ENCODE results near the gene C3. TPM values are rescaled to one million over a fixed set of nuclear protein-coding genes. Genes with fewer than 3 reads are reported as not detected.
"Not testable (repeated sequence)": the region's sequence is repeated elsewhere in the genome, so short reads cannot be mapped to it uniquely, and the experiment has no call there.

C3 gene
- total RNA-seq (1 to 10 TPM in 1 of 2 experiments, under 1 TPM in 1; 0.80 to 2.4 TPM), polyA plus RNA-seq (not detected), total RNA-seq (0 to 0.84 (median 0.12) reads per million in 6 experiments)

DNA sequence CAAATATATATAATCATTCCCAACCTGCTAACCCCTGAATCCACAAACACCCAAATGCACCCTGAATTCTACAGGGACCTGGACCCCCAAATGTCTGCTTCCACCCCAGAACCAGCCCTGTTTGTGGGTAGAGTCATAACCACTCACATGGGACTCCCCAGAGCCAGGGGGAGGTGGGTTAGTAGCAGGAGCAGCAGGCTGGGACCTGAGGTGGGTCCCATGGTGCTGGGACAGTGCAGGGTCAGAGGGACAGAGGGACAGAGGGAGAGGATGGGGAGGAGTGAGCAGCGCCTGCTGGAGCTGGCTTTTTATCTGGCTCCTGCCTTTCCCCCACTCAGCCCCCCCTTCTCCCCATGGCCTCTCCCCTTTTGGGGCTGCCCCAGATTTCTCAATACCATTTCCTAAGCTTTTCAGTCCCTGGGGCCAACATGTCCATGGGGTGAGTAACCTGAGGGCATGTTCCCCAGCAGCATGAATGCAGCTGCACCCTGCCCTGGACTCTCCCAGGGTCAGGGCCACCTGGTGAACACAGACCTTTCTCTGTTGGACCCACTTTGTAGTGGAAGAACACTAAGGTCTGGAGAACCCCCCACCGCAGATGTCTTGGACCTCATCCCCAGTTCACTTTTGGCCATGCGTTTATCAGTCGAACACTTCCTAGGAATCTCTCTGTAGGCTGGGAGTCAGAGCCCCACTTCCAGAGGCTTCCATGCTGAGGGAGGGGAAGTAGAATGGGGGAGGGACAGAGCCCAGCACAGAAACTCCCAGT lies at the start of gene C3:
TSS of gene C3 (minus strand) at position 282 of the 769 bp plus-strand sequence. CDS start at position 221, 61 bp downstream.
- H3K27ac Mint-ChIP-seq = peak within 1 kb of the TSS in 1 of 10 donors; percentile 39
- POLR2A ChIA-PET = interaction anchor here (0.7 kb wide), 1 partner anchor 200 kb away, joined by 3 read pairs; no protein-coding TSS in a partner anchor
- H3K27me3 Mint-ChIP-seq = peaks cover 0 to 10% (median 5%) of the 10 kb centered on the region in 5 donors
- DNase-seq (no peak), ATAC-seq (no peak)
- no peaks in the 10 kb centered on the region for H3K36me3 Mint-ChIP-seq
- no peaks in the 10 kb centered on the region for H3K9me3 Mint-ChIP-seq
- H3K4me3 Mint-ChIP-seq = no peak within 1 kb of the TSS
- peaks cover 17 to 47% (median 24%) of the 10 kb centered on the region in 4 donors for H3K4me1 Mint-ChIP-seq

DNA sequence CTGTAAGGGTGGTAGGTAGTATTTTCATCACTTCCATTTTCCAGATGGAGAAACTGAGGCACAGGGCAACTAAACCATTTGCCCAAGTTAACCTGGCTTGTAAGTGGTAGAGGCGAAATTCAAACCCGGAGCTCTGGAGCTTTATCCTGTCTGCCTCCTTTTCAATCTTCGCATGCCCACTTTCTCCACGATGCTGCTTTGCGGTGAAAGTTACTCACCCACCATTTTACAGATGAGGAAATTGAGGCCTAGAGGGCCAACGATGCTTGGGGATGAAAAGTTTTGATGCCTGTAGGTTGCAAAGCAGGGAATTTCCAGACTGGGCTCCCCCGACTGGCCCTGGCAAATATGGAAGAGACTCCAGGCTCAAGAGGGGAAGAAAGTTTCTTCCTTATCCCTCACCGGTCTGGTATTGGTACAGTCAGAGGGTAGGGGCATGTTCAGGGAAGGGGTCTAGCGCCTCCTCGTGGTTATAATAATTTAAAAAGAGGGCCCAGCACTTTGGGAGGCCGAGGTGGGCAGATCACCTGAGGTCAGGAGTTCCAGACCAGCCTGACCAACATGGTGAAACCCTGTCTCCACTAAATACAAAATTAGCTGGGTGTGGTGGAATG lies 48.7 kb upstream of the C3 start:
- Mint-ChIP-seq H3K27ac (peak overlapping the region; percentile 3 to 99 (median 96)), H3K36me3 (peaks cover 0 to 3% (median 1%) of the 10 kb centered on the region in 3 donors), H3K4me3 (peak overlapping the region in 1 of 10 donors; percentile 6), H3K27me3 (no peaks in the 10 kb centered on the region), H3K4me1 (peaks cover 30 to 60% (median 47%) of the 10 kb centered on the region in 4 donors), H3K9me3 (no peaks in the 10 kb centered on the region)
- no peak for ATAC-seq
- POLR2A ChIA-PET = interaction anchor here (0.6 to 5.0 kb wide), 3 partner anchors 31 to 121 kb away, joined by 6 to 54 read pairs (median 13); partner anchors contain the start of gene GPR108
- DNase-seq = peak in 1 of 10 donors; percentile 16

DNA sequence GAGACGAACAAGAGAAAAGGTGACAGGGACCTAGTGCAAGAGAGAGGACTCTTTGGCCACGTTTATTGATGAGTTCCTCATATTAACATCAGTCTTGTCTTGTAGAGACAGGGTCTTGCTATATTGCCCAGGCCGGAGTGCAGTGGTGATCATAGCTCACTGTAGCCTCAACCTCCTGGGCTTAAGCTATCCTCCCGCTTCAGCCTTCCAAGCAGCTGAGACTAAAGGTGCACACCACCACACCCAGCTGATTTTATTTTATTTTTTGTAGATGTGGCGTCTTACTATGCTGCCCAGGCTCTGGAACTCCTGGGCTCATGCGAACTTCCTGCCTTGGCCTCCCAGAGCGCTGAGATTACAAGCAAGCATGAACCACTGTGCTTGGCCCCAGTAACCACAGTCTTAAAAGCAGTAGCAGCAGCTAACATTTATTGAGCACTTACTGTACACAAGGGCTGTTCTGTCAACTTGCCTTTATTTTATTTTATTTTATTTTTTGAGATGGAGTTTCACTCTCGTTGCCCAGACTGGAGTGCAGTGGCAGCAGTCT lies 47.9 kb upstream of the C3 start:
- Mint-ChIP-seq H3K4me1 (peaks cover 25 to 59% (median 41%) of the 10 kb centered on the region in 4 donors), H3K9me3 (no peaks in the 10 kb centered on the region), H3K36me3 (peaks cover 0 to 2% (median 2%) of the 10 kb centered on the region in 3 donors), H3K4me3 (peak overlapping the region; percentile 88 to 99 (median 96)), H3K27ac (peak overlapping the region; percentile 89 to 99 (median 97)), H3K27me3 (no peaks in the 10 kb centered on the region)
- POLR2A ChIA-PET = interaction anchor here (0.5 to 5.0 kb wide), 6 partner anchors 10 to 33 kb away, joined by 3 to 54 read pairs (median 6); partner anchors contain the start of gene GPR108
- ATAC-seq = no peak
- peak in 5 of 10 donors; percentile 19 to 43 (median 29) for DNase-seq

DNA sequence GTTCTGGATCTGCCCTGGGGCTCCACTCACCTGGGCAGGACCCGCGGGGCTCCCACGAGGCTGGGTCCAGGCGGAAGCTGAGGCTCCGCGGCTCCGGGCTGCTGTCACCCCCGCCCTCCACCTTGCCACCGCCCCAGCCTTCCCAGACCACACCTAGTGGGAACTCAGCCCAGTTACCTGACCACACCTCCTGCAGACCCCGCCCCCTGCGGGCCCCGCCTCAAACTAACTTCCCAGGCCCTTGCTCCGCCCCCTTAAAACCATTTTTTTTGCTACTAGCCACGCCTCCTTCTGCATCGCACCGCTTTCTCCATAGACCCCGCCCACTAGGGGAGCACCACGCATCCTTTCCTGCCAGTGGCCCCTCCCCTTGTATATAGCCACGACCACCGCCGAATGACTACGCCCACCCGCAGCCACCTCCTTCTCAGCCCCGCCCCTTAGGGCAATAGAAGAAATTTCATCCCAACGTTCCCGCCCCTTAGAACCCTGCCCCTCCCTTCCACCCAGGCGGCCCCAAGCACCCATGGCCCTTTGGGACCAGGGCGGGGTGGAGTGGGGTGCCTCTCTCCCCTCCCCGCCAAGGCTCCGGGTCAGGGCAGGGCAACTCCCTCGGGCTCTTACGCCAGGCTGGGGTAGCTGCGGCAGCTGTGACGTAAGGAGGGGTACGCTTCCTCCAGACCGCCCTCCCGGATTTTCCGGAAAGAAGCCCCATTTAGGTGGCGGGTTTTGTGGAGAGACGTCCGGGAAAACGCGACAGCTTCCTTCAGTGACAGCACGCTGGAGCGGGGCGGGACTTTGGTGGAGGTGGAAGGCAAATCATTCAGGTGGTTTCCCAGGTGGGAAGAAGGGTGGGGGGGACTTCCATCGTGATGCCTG lies 47.1 kb upstream of the C3 start, which contains the start of gene SH2D3A:
TSS of gene SH2D3A (minus strand) at position 79 of the 879 bp plus-strand sequence. CDS start 3,687 bp downstream, outside the sequence.
- Mint-ChIP-seq H3K9me3 (no peaks in the 10 kb centered on the region), H3K27ac (peak within 1 kb of the TSS; percentile 89 to 99 (median 97)), H3K27me3 (no peaks in the 10 kb centered on the region), H3K4me1 (peaks cover 25 to 61% (median 40%) of the 10 kb centered on the region in 4 donors), H3K4me3 (peak within 1 kb of the TSS; percentile 88 to 99 (median 96)), H3K36me3 (peaks cover 0 to 7% (median 2%) of the 10 kb centered on the region in 3 donors)
- DNase-seq (peak; percentile 89 to 98 (median 96)), ATAC-seq (peak; percentile 79 to 80)
- POLR2A ChIA-PET = interaction anchor here (0.5 to 5.0 kb wide), 9 partner anchors 11 to 95 kb away, joined by 3 to 54 read pairs (median 5); partner anchors contain the start of gene GPR108

DNA sequence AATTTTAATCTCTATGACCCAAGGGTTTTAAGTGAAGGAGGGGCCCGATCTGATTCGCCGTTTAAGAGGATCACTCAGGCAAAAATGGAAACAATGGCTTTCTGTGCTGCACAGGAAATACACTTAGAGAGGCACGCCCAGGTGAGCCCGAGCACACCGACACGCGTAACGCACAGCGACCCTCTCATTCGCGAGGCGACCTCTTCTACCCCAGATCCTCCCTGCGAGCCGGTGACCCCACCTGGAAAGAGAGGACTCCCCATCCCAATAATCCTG lies 46.6 kb upstream of the C3 start:
- peaks cover 0 to 13% (median 2%) of the 10 kb centered on the region in 3 donors for H3K36me3 Mint-ChIP-seq
- H3K4me3 Mint-ChIP-seq = peak overlapping the region; percentile 88 to 99 (median 96)
- peak; percentile 73 to 76 for ATAC-seq
- H3K9me3 Mint-ChIP-seq = no peaks in the 10 kb centered on the region
- POLR2A ChIA-PET = interaction anchor here (0.7 to 5.0 kb wide), 8 partner anchors 8 to 96 kb away, joined by 3 to 54 read pairs (median 6); partner anchors contain the start of gene GPR108
- H3K27ac Mint-ChIP-seq = peak overlapping the region; percentile 89 to 99 (median 97)
- no peak for DNase-seq
- no peaks in the 10 kb centered on the region for H3K27me3 Mint-ChIP-seq
- H3K4me1 Mint-ChIP-seq = peaks cover 20 to 60% (median 36%) of the 10 kb centered on the region in 4 donors

DNA sequence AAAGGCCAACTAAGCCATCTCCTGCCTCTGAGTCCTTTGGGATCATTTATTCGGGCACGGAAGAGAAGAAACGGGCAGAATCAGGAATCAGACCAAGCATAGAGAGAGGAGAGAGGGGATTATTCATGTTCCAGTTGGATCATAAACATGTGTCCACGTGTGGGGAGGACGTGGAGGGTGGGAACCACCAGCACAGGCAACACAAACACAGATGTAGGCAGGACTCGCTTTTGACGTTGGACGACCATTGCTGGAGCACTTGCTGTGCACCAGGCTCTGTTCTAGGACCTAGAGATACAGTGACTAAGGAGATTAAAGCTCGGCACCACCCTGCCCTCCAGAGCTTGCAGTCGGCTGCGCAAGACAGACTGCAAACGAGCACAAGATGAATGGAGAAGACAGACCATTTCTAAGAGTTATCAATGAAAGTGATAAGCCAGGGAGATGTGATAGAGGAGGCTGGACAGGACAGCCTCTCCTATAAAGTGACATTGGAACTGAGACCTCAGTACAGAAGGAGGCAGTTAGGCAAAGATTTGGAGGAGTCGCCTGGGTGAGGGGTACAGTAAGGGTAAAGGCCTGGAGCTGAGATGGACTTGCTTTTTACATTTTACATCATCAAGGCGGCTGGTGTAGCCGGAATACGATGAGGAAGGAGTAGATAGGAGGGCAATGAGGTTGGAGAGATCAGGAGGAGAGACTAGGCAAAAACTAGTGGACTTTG lies 46.1 kb upstream of the C3 start:
- ATAC-seq (no peak), DNase-seq (peak in 1 of 10 donors; percentile 10)
- H3K4me1 Mint-ChIP-seq = peaks cover 17 to 55% (median 31%) of the 10 kb centered on the region in 4 donors
- no peaks in the 10 kb centered on the region for H3K9me3 Mint-ChIP-seq
- H3K27ac Mint-ChIP-seq = peak overlapping the region; percentile 89 to 99 (median 97)
- no peaks in the 10 kb centered on the region for H3K27me3 Mint-ChIP-seq
- POLR2A ChIA-PET = interaction anchor here (0.7 to 5.0 kb wide), 9 partner anchors 8 to 124 kb away, joined by 3 to 54 read pairs (median 5); partner anchors contain the start of gene GPR108
- H3K36me3 Mint-ChIP-seq = peaks cover 0 to 15% (median 2%) of the 10 kb centered on the region in 3 donors
- H3K4me3 Mint-ChIP-seq = peak overlapping the region; percentile 88 to 99 (median 96)

DNA sequence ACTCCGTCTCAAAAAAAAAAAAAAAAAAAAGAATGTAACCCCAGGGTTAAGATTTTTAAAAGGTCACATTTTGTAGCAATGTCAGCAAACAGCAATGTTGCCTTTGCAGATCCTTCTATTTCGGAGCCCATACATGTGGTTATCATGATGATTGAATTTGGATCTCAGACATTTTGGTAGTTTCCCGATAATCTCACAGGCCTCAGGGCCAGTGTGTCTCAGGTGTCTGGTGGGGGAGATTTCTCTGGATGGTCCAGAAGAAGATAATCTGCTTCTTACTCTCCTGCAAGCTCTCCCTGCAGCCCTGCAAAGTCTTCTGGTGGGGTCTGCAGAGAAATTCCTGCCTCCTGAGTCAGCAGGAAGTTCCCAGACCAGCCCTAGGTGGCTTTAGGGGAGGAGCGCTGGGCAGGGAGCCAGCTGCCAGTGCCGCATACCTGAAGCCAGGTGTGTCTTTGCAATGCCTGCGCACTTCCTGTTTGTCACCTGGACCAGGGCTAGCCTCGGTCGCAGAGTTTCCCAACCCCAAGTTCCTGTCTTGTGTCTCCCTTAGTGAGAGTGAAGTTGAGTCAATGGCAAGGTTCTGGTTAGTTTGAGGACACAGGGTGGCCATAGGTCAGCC lies 45.4 kb upstream of the C3 start:
- ATAC-seq (no peak), DNase-seq (peak in 3 of 10 donors; percentile 33 to 42 (median 33))
- Mint-ChIP-seq H3K9me3 (no peaks in the 10 kb centered on the region), H3K4me1 (peaks cover 17 to 59% (median 31%) of the 10 kb centered on the region in 4 donors), H3K27ac (peak overlapping the region; percentile 89 to 99 (median 97)), H3K36me3 (peaks cover 0 to 22% (median 5%) of the 10 kb centered on the region in 3 donors), H3K27me3 (no peaks in the 10 kb centered on the region), H3K4me3 (peak overlapping the region; percentile 88 to 99 (median 96))
- POLR2A ChIA-PET = interaction anchor here (0.6 to 5.0 kb wide), 6 partner anchors 9 to 407 kb away, joined by 3 to 54 read pairs (median 6); partner anchors contain the start of gene GPR108

DNA sequence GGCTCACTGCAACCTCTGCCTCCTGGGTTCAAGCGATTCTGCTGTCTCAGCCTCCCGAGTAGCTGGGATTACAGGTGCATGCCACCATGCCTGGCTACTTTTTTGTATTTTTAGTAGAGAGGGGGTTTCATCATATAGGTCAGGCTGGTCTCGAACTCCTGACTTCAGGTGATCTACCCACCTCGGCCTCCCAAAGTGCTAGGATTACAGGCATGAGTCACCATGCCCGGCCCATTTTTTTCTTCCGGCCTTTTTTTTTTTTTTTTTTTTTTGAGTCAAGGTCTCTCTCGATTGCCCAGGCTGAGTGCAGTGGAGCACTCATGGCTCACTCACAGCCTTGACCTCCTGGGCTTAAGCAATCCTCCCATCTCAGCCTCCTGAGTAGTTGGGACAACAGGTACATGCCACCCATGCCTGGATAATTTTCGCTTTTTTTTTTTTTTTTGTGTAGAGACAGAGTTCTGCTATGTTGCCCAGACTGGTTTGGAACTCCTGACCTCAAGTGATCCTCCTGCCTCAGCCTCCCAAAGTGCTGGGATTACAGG lies 41.9 kb upstream of the C3 start:
- not testable (repeated sequence) for H3K27me3 Mint-ChIP-seq, H3K9me3 Mint-ChIP-seq, ATAC-seq, DNase-seq, H3K4me3 Mint-ChIP-seq
- Mint-ChIP-seq H3K4me1 (peaks cover 11 to 53% (median 23%) of the 10 kb centered on the region in 4 donors), H3K36me3 (peaks cover 0 to 55% (median 8%) of the 10 kb centered on the region in 3 donors), H3K27ac (peak overlapping the region in 4 of 10 donors; percentile 13 to 38 (median 23))
- POLR2A ChIA-PET = interaction anchor here (1.1 to 2.5 kb wide), 2 partner anchors 11 to 56 kb away, joined by 3 to 13 read pairs; partner anchors contain the start of gene VAV1

DNA sequence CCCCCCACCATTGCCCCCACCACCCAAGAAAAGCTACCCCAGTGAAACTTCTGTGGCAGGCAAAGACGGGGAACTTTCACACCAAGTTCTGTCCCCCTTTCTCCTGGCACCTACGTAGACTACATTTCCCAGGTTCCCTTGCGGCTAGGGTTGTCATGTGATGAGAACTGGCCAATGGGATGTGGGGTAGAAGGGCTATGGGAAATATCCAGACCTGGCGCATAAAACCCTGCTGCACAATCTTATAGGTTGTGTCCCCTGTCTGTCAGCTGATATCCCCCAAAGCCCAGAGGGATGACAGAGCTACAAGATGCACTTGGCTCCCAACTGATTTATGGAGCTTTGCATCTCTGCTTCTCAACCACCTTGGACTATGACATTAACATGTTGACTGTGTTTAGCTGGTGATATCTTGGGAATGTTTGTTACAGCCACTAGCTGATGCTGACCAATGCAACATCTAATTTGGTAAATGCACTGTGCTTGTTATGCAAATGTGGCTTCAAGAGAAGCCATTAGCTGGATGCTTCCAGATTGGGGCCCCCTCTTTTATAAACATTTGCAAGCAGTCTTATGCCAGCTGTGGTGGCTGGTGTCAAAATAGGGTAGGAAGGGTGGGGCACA lies 40.7 kb upstream of the C3 start:
- ATAC-seq (peak in 1 of 2 donors; percentile 59), DNase-seq (peak in 2 of 10 donors; percentile 17 to 19)
- no peaks in the 10 kb centered on the region for H3K27me3 Mint-ChIP-seq
- peaks cover 0 to 63% (median 8%) of the 10 kb centered on the region in 3 donors for H3K36me3 Mint-ChIP-seq
- no peaks in the 10 kb centered on the region for H3K9me3 Mint-ChIP-seq
- no peak overlapping the region for H3K4me3 Mint-ChIP-seq
- POLR2A ChIA-PET = interaction anchor here (0.5 to 2.5 kb wide), 10 partner anchors 10 to 207 kb away, joined by 3 to 13 read pairs (median 4); partner anchors contain the start of gene VAV1
- H3K4me1 Mint-ChIP-seq = peaks cover 3 to 49% (median 15%) of the 10 kb centered on the region in 4 donors
- no peak overlapping the region for H3K27ac Mint-ChIP-seq

DNA sequence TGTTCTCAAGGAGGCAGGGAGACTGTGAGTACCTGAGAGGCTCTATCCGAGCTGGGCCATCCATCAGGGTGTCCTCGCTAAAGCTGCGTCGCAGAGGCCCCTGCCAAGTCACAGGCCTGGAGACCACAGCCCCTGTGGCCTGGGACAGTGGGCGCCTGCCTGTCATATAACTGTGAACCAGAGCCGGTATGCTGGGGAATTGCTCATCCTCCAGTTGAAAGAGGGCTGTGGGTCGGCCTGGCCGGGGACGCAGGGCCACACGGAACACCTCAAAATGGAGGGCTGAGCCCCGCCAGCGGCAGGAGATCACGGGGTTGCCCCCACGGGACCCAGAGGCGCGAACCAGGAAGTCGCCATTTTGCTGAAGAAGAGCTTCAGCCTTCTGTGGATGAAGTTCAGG lies 40.2 kb upstream of the C3 start:
- DNase-seq = no peak
- H3K4me3 Mint-ChIP-seq = no peak overlapping the region
- POLR2A ChIA-PET = interaction anchor here (0.5 to 2.5 kb wide), 7 partner anchors 10 to 118 kb away, joined by 3 to 13 read pairs (median 4); partner anchors contain the start of gene VAV1
- no peaks in the 10 kb centered on the region for H3K9me3 Mint-ChIP-seq
- H3K36me3 Mint-ChIP-seq = peaks cover 0 to 65% (median 8%) of the 10 kb centered on the region in 3 donors
- no peak for ATAC-seq
- peaks cover 0 to 43% (median 11%) of the 10 kb centered on the region in 4 donors for H3K4me1 Mint-ChIP-seq
- no peak overlapping the region for H3K27ac Mint-ChIP-seq
- no peaks in the 10 kb centered on the region for H3K27me3 Mint-ChIP-seq
